ENCODE measurements around the gene CYP4B1.

DNA sequence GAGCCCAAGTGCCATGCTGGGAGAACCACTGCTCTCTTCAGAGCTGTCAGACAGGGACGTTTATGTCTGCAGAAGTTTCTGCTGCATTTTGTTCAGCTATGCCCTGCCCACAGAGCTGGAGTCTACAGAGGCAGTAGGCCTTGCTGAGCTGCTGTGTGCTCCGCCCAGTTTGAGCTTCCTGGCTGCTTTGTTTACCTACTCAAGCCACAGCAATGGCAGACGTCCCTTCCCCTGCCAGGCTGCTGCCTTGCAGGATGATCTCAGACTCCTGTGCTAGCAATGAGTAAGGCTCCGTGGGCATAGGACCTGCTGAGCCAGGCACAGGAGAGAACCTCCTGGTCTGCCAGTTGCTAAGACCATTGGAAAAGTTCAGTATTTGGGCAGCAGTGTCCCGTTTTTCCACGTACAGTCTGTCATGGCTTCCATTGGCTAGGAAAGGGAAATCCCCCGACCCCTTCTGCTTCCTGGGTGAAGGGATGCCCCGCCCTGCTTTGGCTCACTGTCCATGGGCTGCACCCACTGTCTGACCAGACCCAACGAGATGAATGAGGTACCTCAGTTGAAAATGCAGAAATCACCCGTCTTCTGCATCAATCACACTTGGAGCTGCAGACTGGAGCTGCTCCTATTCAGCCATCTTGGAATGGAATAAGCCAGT is 31.9 kb downstream of the CYP4B1 start:
- no peak for TF ChIP-seq EZH2 (IDR thresholded peaks at IDR 0.05)
- no peak for TF ChIP-seq POLR2AphosphoS5 (IDR thresholded peaks at IDR 0.05; ENCODE audit: borderline replicate concordance, low read depth, low read length)

Data from SK-N-MC (cell line).